ENCODE measurements around the gene EP400.
"Not testable (repeated sequence)": the region's sequence is repeated elsewhere in the genome, so short reads cannot be mapped to it uniquely, and the experiment has no call there.

GRCh38 chr12:131961328-131961727 lies 11.6 kb downstream of the EP400 start:
- TF ChIP-seq CTCF (IDR thresholded peaks at IDR 0.05; ENCODE audit: poor library complexity); EZH2 (IDR thresholded peaks at IDR 0.05; ENCODE audit: borderline replicate concordance): not testable (repeated sequence)
